Measurements from ENCODE around the gene COLEC11.

DNA sequence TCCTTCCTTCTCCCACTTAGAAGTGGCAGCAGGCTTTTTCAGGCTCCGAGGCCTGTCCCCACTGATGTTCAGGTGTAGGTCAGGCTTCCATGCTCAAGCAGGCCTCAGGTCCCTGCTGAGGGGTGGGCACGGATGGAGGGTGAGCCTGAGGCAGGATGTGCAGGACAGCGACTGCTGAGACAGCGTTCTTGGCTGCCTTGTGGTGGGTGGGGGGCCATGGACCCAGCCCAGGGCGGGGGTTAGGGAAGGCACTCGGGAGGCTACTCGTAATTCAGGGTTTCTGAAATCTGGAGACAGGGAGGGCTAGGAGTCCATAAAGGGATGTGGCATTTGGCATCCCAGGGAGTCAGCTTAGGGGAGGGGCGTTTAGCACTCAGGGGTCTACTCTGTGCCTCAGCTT, 30.3 kb downstream of the COLEC11 start:
- TF ChIP-seq POLR2A (IDR thresholded peaks at IDR 0.05), result no peak
- TF ChIP-seq, protein P1, sequence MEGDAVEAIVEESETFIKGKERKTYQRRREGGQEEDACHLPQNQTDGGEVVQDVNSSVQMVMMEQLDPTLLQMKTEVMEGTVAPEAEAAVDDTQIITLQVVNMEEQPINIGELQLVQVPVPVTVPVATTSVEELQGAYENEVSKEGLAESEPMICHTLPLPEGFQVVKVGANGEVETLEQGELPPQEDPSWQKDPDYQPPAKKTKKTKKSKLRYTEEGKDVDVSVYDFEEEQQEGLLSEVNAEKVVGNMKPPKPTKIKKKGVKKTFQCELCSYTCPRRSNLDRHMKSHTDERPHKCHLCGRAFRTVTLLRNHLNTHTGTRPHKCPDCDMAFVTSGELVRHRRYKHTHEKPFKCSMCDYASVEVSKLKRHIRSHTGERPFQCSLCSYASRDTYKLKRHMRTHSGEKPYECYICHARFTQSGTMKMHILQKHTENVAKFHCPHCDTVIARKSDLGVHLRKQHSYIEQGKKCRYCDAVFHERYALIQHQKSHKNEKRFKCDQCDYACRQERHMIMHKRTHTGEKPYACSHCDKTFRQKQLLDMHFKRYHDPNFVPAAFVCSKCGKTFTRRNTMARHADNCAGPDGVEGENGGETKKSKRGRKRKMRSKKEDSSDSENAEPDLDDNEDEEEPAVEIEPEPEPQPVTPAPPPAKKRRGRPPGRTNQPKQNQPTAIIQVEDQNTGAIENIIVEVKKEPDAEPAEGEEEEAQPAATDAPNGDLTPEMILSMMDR (IDR thresholded peaks at IDR 0.05), result no peak
